ENCODE data around the gene MZF1. TPM values are rescaled to one million over a fixed set of nuclear protein-coding genes. Genes with fewer than 3 reads are reported as not detected.

MZF1 gene
- total and polyA plus RNA-seq, 2 experiments from 2014 or later = 9.0 to 20.8 TPM

DNA sequence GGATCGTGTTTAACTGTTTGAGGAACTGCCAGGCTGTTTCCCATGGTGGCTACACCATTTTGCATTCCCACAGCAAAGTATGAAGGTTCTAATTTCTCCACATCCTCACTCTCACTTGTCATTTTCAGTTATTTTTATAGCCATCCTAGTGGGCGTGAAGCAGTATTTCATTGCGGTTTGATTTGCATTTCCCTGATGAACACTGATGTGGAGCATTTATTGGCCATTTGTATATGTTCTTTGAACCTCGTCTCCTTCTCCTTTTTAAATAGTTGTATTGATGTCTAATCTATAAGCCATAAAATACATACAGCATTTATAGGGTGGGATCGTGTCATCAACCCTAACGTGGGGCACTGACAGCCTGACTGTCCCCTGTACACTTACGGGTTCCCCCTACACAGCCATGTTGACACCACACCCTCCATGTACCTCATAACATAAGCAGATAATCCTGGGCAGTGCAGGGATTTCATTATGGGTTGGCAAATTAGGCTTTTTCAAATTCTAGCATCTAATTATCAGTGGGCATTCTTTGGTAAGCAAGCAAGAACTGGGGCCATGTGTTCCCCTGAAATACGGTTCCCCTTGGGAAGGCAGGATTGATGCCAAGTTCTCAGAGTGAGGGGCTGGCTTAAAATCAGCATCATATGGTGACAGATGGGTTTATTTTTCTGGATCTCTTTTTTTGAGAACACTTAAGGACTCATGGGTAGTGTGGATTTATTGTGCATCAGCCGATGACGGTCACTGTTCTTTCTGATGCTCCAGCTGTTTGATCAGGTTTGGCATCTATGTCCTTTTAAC lies 41.9 kb downstream of the MZF1 start:
- H3K27me3 ChIP-seq (replicated peaks; ENCODE audit: insufficient read depth) = peaks cover 7% of the 10 kb centered on the region; the same call in 1 of the 2 replicates
- H3K4me3 ChIP-seq = no peak overlapping the region
- no peaks in the 10 kb centered on the region for H4K20me1 ChIP-seq (ENCODE audit: insufficient read depth)
- no peak overlapping the region for H3K9ac ChIP-seq
- H3K4me1 ChIP-seq (ENCODE audit: insufficient read depth) = no peaks in the 10 kb centered on the region
- in situ Hi-C loops (cut with MboI) = no loop called here
- TF ChIP-seq EZH2 (IDR thresholded peaks at IDR 0.05; ENCODE audit: insufficient read depth, poor library complexity, severe bottlenecking) (no peak), EZH2phosphoT487 (IDR thresholded peaks at IDR 0.05; ENCODE audit: insufficient read depth, low read depth) (no peak)
- no peaks in the 10 kb centered on the region for H3K9me2 ChIP-seq (ENCODE audit: insufficient read depth)
- H3K79me2 ChIP-seq (ENCODE audit: insufficient read depth) = no peaks in the 10 kb centered on the region
- no peaks in the 10 kb centered on the region for H3K36me3 ChIP-seq (ENCODE audit: low read depth)
- no peak overlapping the region for H2AFZ ChIP-seq
- no peak for DNase-seq
- H3K4me2 ChIP-seq (ENCODE audit: unreplicated experiment) = no peak overlapping the region
- no peak overlapping the region for H3K27ac ChIP-seq
- WGBS, 2 experiments (ENCODE audit: low coverage in 1 of 2, low lambda C conversion rate in 2 of 2, missing lambda C conversion rate in 2 of 2) = 33 to 36% methylated on average over 10 of the region's 10 CpGs
- no peaks in the 10 kb centered on the region for H3F3A ChIP-seq (ENCODE audit: insufficient read depth)
- H3K9me3 ChIP-seq (ENCODE audit: low read depth) = no peaks in the 10 kb centered on the region

DNA sequence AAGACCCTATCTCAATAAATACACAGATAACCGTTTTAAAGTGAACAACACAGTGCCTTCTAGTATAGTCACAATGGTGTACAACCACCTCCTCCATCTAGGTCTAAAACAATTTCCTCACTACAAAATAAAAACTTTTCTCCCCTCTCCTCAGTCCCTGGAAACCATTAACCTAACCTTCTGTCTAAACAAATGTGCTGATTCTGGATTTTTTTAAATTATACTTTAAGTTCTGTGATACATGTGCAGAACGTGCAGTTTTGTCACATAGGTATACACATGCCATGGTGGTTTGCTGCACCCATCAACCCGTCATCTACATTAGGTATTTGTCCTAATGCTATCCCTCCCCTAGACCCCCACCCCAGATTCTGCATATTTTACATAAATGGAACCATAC lies 43.7 kb downstream of the MZF1 start:
- no peak for TF ChIP-seq EZH2phosphoT487 (IDR thresholded peaks at IDR 0.05; ENCODE audit: insufficient read depth, low read depth)
- no peak for TF ChIP-seq EZH2 (IDR thresholded peaks at IDR 0.05; ENCODE audit: insufficient read depth, poor library complexity, severe bottlenecking)
- no peaks in the 10 kb centered on the region for H3K9me3 ChIP-seq (ENCODE audit: low read depth)
- in situ Hi-C loops (cut with MboI) = no loop called here
- peaks cover 7% of the 10 kb centered on the region; the same call in 1 of the 2 replicates for H3K27me3 ChIP-seq (replicated peaks; ENCODE audit: insufficient read depth)
- H3K36me3 ChIP-seq (ENCODE audit: low read depth) = no peaks in the 10 kb centered on the region
- H4K20me1 ChIP-seq (ENCODE audit: insufficient read depth) = no peaks in the 10 kb centered on the region
- H3K9me2 ChIP-seq (ENCODE audit: insufficient read depth) = no peaks in the 10 kb centered on the region
- no peak for DNase-seq
- H3K79me2 ChIP-seq (ENCODE audit: insufficient read depth) = no peaks in the 10 kb centered on the region
- H3K4me2 ChIP-seq (ENCODE audit: unreplicated experiment) = no peak overlapping the region
- no peaks in the 10 kb centered on the region for H3K4me1 ChIP-seq (ENCODE audit: insufficient read depth)
- 55 to 68% methylated on average over 3 of the region's 3 CpGs for WGBS, 2 experiments (ENCODE audit: low coverage in 1 of 2, low lambda C conversion rate in 2 of 2, missing lambda C conversion rate in 2 of 2)
- no peak overlapping the region for H3K9ac ChIP-seq
- no peak overlapping the region for H3K4me3 ChIP-seq
- H3F3A ChIP-seq (ENCODE audit: insufficient read depth) = no peaks in the 10 kb centered on the region
- H2AFZ ChIP-seq = no peak overlapping the region
- no peak overlapping the region for H3K27ac ChIP-seq

GRCh38 chr19:58522709-58523108 lies 50.4 kb downstream of the MZF1 start:
- no peak overlapping the region for H3K9ac ChIP-seq
- TF ChIP-seq EZH2 (IDR thresholded peaks at IDR 0.05; ENCODE audit: insufficient read depth, poor library complexity, severe bottlenecking) = no peak
- no peak for TF ChIP-seq EZH2phosphoT487 (IDR thresholded peaks at IDR 0.05; ENCODE audit: insufficient read depth, low read depth)
- 73 to 83% methylated on average over 3 of the region's 3 CpGs for WGBS, 2 experiments (ENCODE audit: low coverage in 1 of 2, low lambda C conversion rate in 2 of 2, missing lambda C conversion rate in 2 of 2)
- no peak overlapping the region for H3K27ac ChIP-seq
- DNase-seq = no peak
- H3K9me3 ChIP-seq (ENCODE audit: low read depth) = no peaks in the 10 kb centered on the region
- H3K4me2 ChIP-seq (ENCODE audit: unreplicated experiment) = no peak overlapping the region
- H2AFZ ChIP-seq = no peak overlapping the region; the same call in 1 of the 2 replicates
- in situ Hi-C loops (cut with MboI) = no loop called here
- H3K79me2 ChIP-seq (ENCODE audit: insufficient read depth) = peaks cover 12% of the 10 kb centered on the region
- peaks cover 12% of the 10 kb centered on the region for H3K4me1 ChIP-seq (ENCODE audit: insufficient read depth)
- peaks cover 18% of the 10 kb centered on the region; the same call in 1 of the 2 replicates for H3F3A ChIP-seq (ENCODE audit: insufficient read depth)
- no peaks in the 10 kb centered on the region for H4K20me1 ChIP-seq (ENCODE audit: insufficient read depth)
- H3K4me3 ChIP-seq = no peak overlapping the region
- H3K36me3 ChIP-seq (ENCODE audit: low read depth) = no peaks in the 10 kb centered on the region
- H3K27me3 ChIP-seq (replicated peaks; ENCODE audit: insufficient read depth) = no peaks in the 10 kb centered on the region
- no peaks in the 10 kb centered on the region for H3K9me2 ChIP-seq (ENCODE audit: insufficient read depth)

DNA sequence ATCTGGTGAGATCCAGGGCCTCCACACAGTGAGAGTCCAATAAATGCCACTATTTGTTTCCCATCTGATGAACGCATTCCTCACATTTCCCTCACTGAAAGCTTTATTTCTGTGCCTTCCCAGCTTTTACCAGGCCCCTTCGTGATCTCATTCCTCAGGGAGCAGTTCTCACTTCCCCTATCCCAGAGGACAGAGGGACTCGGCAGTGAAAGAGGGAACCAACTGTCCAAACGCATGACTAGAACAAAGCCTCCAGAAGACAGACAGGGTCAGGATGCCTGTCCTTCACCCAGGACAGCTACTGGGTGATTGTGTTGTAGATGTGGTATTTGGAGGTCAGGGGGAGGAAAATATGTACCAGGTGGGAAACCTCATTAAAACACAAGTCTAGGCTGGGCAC lies 51.5 kb downstream of the MZF1 start:
- Histone ChIP-seq H3F3A (ENCODE audit: insufficient read depth) (peaks cover 18% of the 10 kb centered on the region; the same call in 1 of the 2 replicates), H3K36me3 (ENCODE audit: low read depth) (no peaks in the 10 kb centered on the region), H3K9ac (no peak overlapping the region), H3K27ac (no peak overlapping the region), H3K9me2 (ENCODE audit: insufficient read depth) (no peaks in the 10 kb centered on the region), H4K20me1 (ENCODE audit: insufficient read depth) (no peaks in the 10 kb centered on the region), H3K4me3 (no peak overlapping the region), H2AFZ (no peak overlapping the region), H3K27me3 (replicated peaks; ENCODE audit: insufficient read depth) (no peaks in the 10 kb centered on the region), H3K9me3 (ENCODE audit: low read depth) (no peaks in the 10 kb centered on the region), H3K4me2 (ENCODE audit: unreplicated experiment) (no peak overlapping the region), H3K4me1 (ENCODE audit: insufficient read depth) (peaks cover 12% of the 10 kb centered on the region), H3K79me2 (ENCODE audit: insufficient read depth) (peaks cover 22% of the 10 kb centered on the region)
- no peak for DNase-seq
- in situ Hi-C loops (cut with MboI) = no loop called here
- 70 to 74% methylated on average over 4 of the region's 4 CpGs for WGBS, 2 experiments (ENCODE audit: low coverage in 1 of 2, low lambda C conversion rate in 2 of 2, missing lambda C conversion rate in 2 of 2)
- TF ChIP-seq EZH2 (IDR thresholded peaks at IDR 0.05; ENCODE audit: insufficient read depth, poor library complexity, severe bottlenecking) = no peak
- no peak for TF ChIP-seq EZH2phosphoT487 (IDR thresholded peaks at IDR 0.05; ENCODE audit: insufficient read depth, low read depth)

All from GM23248 (cell line).